GM23338 (cell line): ENCODE results near the gene GPN3.
"Not testable (repeated sequence)": the region's sequence is repeated elsewhere in the genome, so short reads cannot be mapped to it uniquely, and the experiment has no call there.

ENCODE experiments used
- CTCF ChIP-seq, 2 experiments: fragments of 200-600 bp in 1 of 2; sonication (generic) in 1 of 2; conservative IDR thresholded peaks; 2 replicates each; pipeline versions ENCODE4 v1.5.1 to v1.6.1; 2016 to 2017; ENCODE audit warnings: antibody characterized with exemption in 2 of 2, low read depth in 2 of 2, mild to moderate bottlenecking in 2 of 2, moderate library complexity in 1 of 2
- EZH2 ChIP-seq: fragments of 200-600 bp; sonication (generic); IDR thresholded peaks from one replicate; pipeline ENCODE4 v1.8.0; 2017; ENCODE audit warnings: antibody characterized with exemption, mild to moderate bottlenecking, low read depth; ENCODE audit not compliant: unreplicated experiment
- EZH2phosphoT487 ChIP-seq: fragments of 200-600 bp; sonication (generic); IDR thresholded peaks from one replicate; pipeline ENCODE4 v1.8.1; 2018; ENCODE audit warnings: antibody characterized with exemption; ENCODE audit not compliant: unreplicated experiment
- JUNB ChIP-seq: IDR thresholded peaks from one replicate; pipeline ENCODE4 v1.6.1; 2016; ENCODE audit warnings: antibody characterized with exemption; ENCODE audit not compliant: unreplicated experiment
- POLR2AphosphoS5 ChIP-seq: IDR thresholded peaks from 2 replicates; pipeline ENCODE4 v1.6.1; 2016; ENCODE audit warnings: antibody characterized with exemption, low read depth
- TF ChIP-seq, protein P1 (sequence below): IDR thresholded peaks from one replicate; pipeline ENCODE4 v1.6.1; 2018; ENCODE audit warnings: antibody characterized with exemption; ENCODE audit not compliant: unreplicated experiment

- TF ChIP-seq, protein P1, sequence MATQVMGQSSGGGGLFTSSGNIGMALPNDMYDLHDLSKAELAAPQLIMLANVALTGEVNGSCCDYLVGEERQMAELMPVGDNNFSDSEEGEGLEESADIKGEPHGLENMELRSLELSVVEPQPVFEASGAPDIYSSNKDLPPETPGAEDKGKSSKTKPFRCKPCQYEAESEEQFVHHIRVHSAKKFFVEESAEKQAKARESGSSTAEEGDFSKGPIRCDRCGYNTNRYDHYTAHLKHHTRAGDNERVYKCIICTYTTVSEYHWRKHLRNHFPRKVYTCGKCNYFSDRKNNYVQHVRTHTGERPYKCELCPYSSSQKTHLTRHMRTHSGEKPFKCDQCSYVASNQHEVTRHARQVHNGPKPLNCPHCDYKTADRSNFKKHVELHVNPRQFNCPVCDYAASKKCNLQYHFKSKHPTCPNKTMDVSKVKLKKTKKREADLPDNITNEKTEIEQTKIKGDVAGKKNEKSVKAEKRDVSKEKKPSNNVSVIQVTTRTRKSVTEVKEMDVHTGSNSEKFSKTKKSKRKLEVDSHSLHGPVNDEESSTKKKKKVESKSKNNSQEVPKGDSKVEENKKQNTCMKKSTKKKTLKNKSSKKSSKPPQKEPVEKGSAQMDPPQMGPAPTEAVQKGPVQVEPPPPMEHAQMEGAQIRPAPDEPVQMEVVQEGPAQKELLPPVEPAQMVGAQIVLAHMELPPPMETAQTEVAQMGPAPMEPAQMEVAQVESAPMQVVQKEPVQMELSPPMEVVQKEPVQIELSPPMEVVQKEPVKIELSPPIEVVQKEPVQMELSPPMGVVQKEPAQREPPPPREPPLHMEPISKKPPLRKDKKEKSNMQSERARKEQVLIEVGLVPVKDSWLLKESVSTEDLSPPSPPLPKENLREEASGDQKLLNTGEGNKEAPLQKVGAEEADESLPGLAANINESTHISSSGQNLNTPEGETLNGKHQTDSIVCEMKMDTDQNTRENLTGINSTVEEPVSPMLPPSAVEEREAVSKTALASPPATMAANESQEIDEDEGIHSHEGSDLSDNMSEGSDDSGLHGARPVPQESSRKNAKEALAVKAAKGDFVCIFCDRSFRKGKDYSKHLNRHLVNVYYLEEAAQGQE, result not testable (repeated sequence)
- TF ChIP-seq CTCF (conservative IDR thresholded peaks at IDR 0.05; ENCODE audit: low read depth in 2 of 2); EZH2phosphoT487; JUNB; EZH2; POLR2AphosphoS5: not testable (repeated sequence)
Measured at GRCh38 chr12:110465765-110466164, 2.3 kb downstream of the GPN3 start.
